Measurements from ENCODE around the gene ACTA2.

ACTA2 gene

DNA sequence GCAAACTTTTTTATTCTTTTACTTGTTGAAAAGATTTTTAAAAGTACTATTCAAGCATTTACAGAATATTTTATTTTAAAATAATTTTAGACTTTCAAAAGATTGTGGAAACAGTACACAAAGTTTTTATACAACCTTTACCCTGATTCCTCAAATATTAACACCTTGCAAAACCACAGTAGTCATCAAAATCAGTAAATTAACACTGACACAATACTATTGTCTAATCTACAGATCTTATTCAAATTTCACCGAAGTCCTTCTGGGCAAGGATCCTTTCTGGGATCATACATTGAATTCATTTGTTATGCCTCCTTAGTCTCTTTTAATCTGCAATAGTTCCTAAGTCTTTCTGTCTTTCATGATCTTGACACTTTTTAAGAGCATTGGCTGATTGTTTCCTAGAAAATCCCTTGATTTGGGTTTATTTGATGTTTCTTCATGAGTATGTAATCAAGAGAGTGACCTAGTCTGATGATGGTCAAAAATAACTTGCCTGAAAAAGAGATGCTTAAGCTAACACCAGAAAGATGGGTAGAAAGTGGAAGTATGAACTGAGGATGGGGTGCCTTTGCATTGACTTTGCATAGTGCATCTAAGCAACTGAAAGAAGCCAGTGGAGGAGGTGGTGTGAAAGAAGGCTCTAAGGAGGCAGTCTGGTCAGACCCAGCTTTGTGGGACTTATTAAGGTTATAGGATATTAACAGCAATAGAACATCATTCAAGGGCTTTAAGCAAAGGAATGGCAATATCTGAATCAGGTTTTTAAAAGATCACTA is 62.8 kb downstream of the ACTA2 start:
- no peak for DNase-seq

DNA sequence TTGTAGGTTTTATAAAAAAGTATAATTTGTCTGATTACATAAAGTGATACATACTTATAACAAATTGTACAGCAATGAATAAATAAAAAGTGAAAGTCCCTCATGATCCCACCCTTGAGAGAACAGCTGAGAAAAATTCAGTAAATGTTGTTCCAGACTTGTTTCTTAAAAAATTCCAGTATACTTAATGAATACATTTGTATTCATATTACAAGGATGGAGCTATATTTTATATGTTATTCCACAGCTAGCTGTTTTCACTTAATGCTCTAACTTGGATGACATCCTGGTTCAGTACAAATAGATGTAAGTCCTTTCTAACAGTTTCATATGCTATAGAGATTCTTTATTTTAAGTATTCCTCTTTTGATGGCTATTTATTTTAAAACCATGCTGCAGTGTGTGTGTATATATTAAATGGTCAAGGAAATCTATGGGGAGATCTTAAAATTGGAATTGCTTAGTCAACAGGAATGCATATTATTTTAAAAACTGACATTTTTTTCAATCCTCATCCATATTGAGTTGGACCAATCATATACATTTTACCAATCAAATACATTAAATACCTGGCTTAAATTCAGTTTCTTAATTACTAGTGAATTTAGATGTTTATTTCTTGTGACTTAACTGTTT is 63.6 kb downstream of the ACTA2 start:
- no peak for DNase-seq

DNA sequence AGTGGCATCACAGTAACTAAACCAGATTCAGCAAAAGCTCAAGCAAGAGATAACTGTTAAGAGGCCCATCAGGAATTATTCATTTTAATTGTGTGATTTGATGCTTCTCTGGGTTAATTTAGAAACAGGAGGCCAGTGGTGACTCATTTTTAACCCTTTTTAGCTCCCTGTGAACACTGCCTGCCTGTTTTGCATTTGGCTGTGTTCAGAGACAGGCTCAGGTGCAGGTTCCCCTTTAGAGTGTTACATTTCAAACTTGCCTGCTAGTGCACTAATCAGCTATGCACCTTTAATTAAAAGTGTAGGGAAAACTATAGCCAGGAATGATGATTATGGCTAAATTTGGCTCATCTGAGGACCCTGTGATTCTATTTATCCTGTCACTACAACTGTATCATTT is 66.0 kb downstream of the ACTA2 start:
- DNase-seq = no peak

Data from suppressor macrophage treated with lipopolysaccharide for 1 hour (primary cell).